ENCODE results near the gene TAF1B.
"Not testable (repeated sequence)": the region's sequence is repeated elsewhere in the genome, so short reads cannot be mapped to it uniquely, and the experiment has no call there.

Gene TAF1B

DNA sequence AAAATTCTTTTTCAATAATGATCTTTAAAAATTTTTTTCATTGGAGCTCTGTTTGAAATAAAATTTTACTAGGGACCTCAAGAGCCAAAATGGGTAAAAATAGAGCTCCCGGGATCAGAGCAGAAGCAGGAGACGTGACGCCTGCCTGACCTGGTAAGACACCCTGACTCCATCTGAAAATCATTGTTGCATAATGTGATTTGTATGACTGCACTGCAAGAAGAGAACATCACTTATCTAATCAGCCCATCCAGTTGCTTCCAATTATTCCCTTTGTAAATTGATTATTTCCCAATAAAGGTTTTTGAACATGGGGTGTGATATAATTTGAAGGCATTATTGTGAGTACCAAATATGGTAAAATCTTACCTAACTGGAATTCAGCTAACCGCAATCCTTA lies 17.1 kb upstream of the TAF1B start:
- no peak for DNase-seq (ENCODE audit: extremely low read depth in 1 of 2, low read depth in 1 of 2)

GRCh38 chr2:9830685-9831410 lies 12.4 kb upstream of the TAF1B start:
- no peak for DNase-seq (ENCODE audit: extremely low read depth in 1 of 2, low read depth in 1 of 2)

GRCh38 chr2:9831670-9832069 lies 11.6 kb upstream of the TAF1B start:
- no peak for DNase-seq (ENCODE audit: extremely low read depth in 1 of 2, low read depth in 1 of 2)

DNA sequence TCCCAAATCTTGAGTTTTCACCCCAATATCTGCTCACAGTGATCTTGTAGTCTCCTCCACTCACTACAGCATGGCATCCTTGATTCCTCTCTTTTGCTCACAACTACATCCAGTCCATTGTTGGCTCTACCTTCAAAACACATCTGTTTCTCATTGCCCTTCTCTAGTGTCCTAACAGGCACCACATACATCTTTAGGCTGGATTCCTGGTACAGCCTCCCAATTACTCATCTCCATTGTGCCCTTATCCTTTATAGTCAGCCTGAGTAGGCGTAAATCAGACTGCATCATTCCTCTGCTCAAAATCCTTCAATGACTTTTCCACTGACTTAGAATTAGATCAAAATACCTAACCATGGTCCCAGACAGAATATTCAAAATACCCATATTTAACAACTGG lies 10.7 kb upstream of the TAF1B start:
- DNase-seq (ENCODE audit: extremely low read depth in 1 of 2, low read depth in 1 of 2) = no peak

DNA sequence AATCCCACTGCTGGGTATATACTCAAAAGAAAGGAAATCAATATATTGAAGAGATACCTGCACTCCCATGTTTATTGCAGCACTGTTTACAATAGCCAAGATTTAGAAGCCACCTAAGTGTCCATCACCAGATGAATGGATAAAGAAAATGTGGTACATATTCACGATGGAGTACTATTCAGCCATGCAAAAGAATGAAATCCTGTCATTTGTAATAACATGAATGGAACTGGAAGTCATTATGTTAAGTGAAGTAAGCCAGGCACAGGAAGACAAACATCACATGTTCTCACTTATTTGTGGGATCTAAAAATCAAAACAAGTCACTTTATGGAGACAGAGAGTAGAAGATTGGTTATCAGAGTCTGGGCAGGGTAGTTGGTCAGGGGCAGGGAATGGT lies 8.2 kb upstream of the TAF1B start:
- DNase-seq (ENCODE audit: extremely low read depth in 1 of 2, low read depth in 1 of 2) = not testable (repeated sequence)

GRCh38 chr2:9836074-9836473 lies 7.2 kb upstream of the TAF1B start:
- DNase-seq (ENCODE audit: extremely low read depth in 1 of 2, low read depth in 1 of 2) = no peak

- no peak for DNase-seq (ENCODE audit: extremely low read depth in 1 of 2, low read depth in 1 of 2)
Measured at GRCh38 chr2:9836517-9836916, 6.8 kb upstream of the TAF1B start.

DNA sequence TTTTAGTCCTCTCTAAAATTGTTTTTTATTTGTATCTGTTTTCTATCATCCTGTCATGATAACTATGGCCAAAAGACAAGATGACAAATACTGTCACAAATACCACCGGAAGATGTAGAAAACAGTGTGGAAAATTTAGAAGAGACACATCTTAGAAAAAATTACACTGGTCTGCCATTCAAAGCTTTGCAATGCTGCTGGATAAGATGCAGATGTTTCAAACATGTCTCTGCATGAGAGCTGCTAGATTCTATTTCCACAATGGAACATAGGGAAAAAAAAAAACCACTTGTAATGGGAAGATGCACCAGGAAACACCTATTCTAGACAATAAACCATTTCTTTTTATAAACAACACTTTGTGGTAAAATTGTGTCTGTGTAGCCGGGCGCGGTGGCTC lies 5.8 kb upstream of the TAF1B start:
- no peak for DNase-seq (ENCODE audit: extremely low read depth in 1 of 2, low read depth in 1 of 2)

DNA sequence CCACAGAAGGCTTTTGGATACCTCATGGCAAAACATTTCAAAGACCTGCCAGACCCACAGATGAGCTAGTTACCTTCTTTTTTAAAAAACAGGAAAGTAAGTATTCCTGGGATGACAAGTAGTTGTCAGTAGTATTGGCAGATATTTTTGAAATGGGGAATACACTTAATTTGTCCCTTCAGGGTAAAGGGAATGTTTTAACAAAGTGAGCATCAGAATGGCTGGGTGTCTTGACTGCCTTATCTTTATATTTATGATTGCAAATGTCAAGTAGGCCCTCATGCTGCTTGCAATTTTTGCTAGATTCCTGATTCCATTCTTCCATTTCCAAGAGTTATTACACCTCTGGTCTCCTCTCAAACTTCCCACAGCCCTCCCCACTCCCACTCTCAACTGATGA lies 4.9 kb upstream of the TAF1B start:
- DNase-seq (ENCODE audit: extremely low read depth in 1 of 2, low read depth in 1 of 2) = no peak

DNA sequence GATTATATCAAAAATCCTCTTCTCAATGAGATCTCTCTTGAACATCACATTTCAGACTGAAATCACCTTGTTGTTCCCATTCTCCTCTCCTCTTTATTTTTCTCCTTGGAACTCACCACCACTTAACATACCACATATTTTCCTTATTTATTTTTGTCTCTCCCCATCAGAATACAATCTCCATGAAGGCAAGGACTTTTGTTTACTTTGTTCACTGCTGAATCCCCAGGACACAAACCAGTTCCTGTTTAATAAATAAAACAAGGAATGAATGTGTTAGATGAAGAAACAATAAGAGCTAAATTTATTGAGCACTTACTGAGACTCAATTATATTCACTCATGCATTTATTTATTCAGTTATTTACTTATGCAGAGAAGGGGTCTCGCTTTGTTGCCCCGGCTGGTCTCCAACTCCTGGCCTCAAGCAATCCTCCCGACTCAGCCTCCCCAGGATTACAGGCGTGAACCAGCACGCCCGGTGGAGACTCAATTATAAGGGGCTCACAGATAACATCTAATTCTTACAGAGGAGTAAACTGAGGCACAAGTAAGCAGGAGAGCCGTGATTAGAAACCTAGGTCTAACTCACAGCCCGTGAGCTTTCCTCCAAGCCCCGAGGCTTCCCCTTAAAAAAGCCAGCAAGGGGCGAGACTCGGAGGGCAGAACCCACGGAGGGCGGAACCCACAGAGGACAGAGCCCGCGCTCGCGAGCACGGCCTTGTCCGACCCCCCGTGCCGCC lies 616 bp upstream of the TAF1B start:
- DNase-seq (ENCODE audit: extremely low read depth in 1 of 2, low read depth in 1 of 2) = no peak

- no peak for DNase-seq (ENCODE audit: extremely low read depth in 1 of 2, low read depth in 1 of 2)
Measured at GRCh38 chr2:9844036-9844483, 786 bp downstream of the TAF1B start.

- DNase-seq (ENCODE audit: extremely low read depth in 1 of 2, low read depth in 1 of 2) = no peak
Measured at GRCh38 chr2:9844576-9844975, 1.3 kb downstream of the TAF1B start.

DNA sequence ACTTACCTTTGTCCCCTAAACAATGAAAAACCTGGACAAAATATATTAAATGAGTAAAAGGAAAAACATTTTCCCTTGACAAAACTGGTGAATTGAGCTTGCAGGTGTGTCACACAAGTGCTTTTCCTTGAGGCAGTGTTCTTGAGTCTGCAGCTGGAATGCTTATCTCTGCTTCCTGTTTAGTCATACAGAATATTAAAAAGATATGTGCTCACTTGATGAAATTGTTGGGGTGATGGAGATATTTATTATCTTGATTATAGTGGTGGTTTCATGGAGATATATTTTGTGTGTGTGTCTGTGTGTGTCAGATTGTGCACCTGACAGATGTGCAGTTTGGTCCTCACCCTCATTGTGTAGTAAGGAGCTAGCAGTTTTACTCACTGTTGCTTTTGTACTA lies 3.3 kb downstream of the TAF1B start:
- no peak for DNase-seq (ENCODE audit: extremely low read depth in 1 of 2, low read depth in 1 of 2)

GRCh38 chr2:9847140-9847539 lies 3.9 kb downstream of the TAF1B start:
- no peak for DNase-seq (ENCODE audit: extremely low read depth in 1 of 2, low read depth in 1 of 2)

DNA sequence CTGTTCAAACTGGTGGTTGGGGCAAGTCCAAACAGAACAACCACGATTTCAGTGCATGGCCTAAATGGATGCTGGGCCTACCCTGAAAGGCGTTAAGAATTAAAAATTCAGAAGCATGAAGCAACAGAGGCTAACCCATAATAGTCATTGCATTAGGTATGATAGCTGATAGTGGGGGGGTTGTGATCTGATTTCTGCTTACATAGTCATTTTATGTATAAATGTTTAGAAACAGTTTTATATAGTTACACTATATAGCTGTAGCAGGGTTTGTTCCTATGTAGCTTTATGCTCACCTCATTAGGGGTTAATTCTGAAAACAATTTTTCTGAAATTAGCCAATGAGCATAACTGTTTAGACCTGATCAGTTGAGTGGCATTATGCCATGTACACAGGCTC lies 9.6 kb downstream of the TAF1B start:
- no peak for DNase-seq (ENCODE audit: extremely low read depth in 1 of 2, low read depth in 1 of 2)

DNA sequence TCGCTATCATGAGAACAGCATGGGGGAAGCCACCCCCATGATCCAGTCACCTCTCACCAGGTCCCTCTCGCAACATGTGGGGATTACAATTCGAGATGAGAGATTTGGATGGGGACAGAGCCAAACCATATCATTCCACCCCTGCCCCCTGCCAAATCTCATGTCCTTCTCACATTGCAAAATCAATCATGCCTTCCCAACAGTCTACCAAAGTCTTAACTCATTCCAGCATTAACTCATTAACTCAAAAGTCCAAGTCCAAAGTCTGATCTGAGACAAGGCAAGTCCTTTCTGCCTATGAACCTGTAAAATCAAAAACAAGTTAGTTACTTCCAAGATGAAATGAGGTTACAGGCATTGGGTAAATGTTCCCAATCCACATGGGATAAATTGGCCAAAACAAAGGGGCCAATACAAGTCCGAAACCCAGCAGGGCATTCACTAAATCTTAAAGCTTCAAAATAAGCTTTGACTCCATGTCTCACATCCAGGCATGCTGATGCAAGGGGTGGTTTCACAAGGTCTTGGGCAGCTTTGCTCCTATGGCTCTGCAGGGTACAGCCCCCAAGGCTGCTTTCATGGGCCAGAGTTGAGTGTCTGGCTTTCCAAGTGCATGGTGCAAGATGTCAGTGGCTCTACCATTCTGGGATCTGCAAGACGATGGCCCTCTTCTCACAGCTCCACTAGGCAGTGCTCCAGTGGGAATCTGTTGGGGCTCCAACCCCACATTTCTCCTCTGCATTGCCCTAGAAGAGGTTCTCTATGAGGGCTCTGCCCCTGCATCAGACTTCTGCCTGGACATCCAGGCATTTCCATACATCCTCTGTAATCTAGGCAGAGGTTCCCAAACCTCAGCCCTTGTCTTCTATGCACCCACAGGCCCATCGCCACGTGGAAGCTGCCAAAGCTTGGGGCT lies 14.8 kb downstream of the TAF1B start:
- DNase-seq (ENCODE audit: extremely low read depth in 1 of 2, low read depth in 1 of 2) = no peak

DNA sequence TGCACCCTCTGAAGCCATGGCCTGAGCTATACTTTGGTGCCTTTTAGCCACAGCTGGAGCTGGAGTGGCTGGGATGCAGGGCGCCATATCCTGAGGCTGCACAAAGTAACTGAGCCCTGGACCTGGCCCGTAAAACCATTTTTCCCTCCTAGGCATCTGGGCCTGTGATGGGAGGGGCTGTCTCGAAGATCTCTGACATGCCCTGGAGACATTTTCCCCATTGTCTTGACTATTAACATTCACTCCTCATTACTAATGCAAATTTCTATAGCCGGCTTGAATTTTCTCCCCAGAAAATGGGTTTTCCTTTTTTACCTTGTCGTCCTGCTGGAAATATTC lies 15.4 kb downstream of the TAF1B start:
- DNase-seq (ENCODE audit: extremely low read depth in 1 of 2, low read depth in 1 of 2) = no peak

DNA sequence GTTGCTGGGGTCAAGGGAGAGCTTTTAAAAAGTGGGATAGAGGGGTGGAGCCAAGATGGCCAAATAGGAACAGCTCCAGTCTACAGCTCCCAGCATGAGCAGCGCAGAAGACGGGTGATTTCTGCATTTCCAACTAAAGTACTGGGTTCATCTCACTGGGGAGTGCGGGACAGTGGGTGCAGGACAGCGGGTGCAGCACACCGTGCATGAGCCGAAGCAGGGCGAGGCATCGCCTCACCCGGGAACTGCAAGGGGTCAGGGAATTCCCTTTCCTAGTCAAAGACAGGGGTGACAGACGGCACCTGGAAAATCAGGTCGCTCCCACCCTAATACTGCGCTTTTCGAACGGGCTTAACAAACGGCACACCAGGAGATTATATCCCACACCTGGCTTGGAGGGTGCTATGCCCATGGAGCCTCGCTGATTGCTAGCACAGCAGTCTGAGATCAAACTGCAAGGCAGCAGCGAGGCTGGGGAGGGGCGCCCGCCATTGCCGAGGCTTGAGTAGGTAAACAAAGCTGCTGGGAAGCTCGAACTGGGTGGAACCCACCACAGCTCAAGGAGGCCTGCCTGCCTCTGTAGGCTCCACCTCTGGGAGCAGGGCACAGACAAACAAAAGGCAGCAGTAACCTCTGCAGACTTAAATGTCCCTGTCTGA lies 17.8 kb downstream of the TAF1B start:
- not testable (repeated sequence) for DNase-seq (ENCODE audit: extremely low read depth in 1 of 2, low read depth in 1 of 2)

DNA sequence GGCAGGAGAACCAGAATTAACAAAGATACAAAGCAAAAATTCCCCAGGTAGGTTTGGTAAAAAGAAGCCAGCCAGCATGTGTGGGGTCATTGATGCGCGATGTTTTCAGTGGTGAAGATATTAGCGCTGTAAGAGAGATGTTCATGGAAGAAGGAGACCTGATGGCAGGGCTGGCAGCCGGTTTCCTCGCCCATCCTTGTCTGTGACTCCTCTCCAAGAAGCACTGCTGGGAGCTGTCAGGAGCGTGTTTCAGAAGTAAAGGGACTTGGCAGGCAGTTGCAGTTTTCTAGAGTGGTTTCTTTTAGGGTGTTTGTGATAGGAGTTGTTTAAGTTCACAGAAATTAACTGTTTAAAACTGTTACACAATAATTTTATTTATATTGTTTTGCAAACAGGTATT lies 24.6 kb downstream of the TAF1B start:
- DNase-seq (ENCODE audit: extremely low read depth in 1 of 2, low read depth in 1 of 2) = no peak

GRCh38 chr2:9873337-9873736 lies 30.1 kb downstream of the TAF1B start:
- no peak for DNase-seq (ENCODE audit: extremely low read depth in 1 of 2, low read depth in 1 of 2)

DNA sequence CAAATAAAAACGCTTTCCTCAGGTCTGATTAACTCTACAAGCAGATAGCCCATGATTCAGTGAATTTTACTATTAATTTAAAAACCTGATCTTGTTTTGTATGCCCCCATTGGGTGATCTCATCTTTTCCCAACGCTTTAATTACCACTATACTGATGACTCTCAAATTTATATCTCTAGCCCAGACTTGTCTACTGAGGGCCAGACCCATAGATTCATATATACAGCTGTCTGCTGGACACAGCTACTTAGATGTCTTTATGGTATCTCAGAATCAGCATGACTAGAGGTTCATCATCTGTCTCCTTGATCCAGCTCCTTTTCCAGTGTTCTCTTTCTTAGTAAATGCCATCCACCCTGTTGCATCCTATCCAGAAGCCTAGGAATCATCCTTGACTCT lies 33.8 kb downstream of the TAF1B start:
- DNase-seq (ENCODE audit: extremely low read depth in 1 of 2, low read depth in 1 of 2) = no peak
